GM12878 (cell line): ENCODE results near the gene POU6F2. TPM values are rescaled to one million over a fixed set of nuclear protein-coding genes. Genes with fewer than 3 reads are reported as not detected.

ENCODE experiments used
- BCL11A ChIP-seq: IDR thresholded peaks from 2 replicates; pipeline ENCODE4 v1.6.1; 2011; ENCODE audit warnings: low read depth, low read length
- CHD1 ChIP-seq: IDR thresholded peaks from 2 replicates; pipeline ENCODE4 v1.6.1; 2012; ENCODE audit warnings: low read depth, low read length, improper control_type of control experiment
- CTCF ChIP-seq, 3 experiments: IDR thresholded peaks in 2 of 3; conservative IDR thresholded peaks in 1 of 3; 2 replicates each; pipeline ENCODE4 v1.5.1; 2011; ENCODE audit warnings: low read depth in 3 of 3, low read length in 3 of 3, mild to moderate bottlenecking in 3 of 3, control low read depth in 2 of 3, moderate library complexity in 2 of 3, inconsistent platforms in 1 of 3, mixed read lengths in 1 of 3; ENCODE audit not compliant: control insufficient read depth in 2 of 3, insufficient read depth in 1 of 3; ENCODE audit errors: extremely low read depth in 1 of 3
- MAX ChIP-seq: IDR thresholded peaks from 2 replicates; pipeline ENCODE4 v1.6.1; 2012; ENCODE audit warnings: low read depth, low read length, improper control_type of control experiment
- MYB ChIP-seq: fragments of 150-350 bp; IDR thresholded peaks from 2 replicates; pipeline ENCODE4 v1.6.1; 2014; ENCODE audit warnings: mild to moderate bottlenecking, low read depth, low read length, borderline replicate concordance
- NBN ChIP-seq: fragments of 450-650 bp; IDR thresholded peaks from 2 replicates; pipeline ENCODE4 v1.6.1; 2016
- REST ChIP-seq: IDR thresholded peaks from 2 replicates; pipeline ENCODE4 v1.6.1; 2012; ENCODE audit warnings: mild to moderate bottlenecking, low read depth, low read length
- YBX1 ChIP-seq: fragments of 450-650 bp; IDR thresholded peaks from 2 replicates; pipeline ENCODE4 v1.6.1; 2016; ENCODE audit warnings: antibody characterized with exemption
- polyA plus RNA-seq, 11 experiments: library from polyadenylated mRNA; depleted of rRNA in 4 of 11; unstranded in 6 of 11; stranded (reverse) in 5 of 11; fragments of >200 nt; fragmentation: Nextera tagmentation in 4 of 11; fragmentation: Illumina TruSeq in 1 of 11; extraction: Ambion mirVana in 4 of 11; extraction: Trizol in 1 of 11; gene quantifications; 1 replicate in 1 of 11; 2 replicates in 10 of 11; pipeline versions ENCODE4 v1.2.1 to v1.2.3, GENCODE V29; 2011 to 2016; ENCODE audit warnings: inconsistent platforms in 2 of 11, missing spikeins in 2 of 11, low read depth in 1 of 11
- total RNA-seq, 4 experiments: library from RNA; depleted of rRNA in 3 of 4; stranded (reverse); fragments of >200 nt in 3 of 4; fragmentation: Illumina TruSeq in 1 of 4; extraction: Trizol in 1 of 4; gene quantifications; 2 replicates each; pipeline versions ENCODE4 v1.2.1 to v1.2.3, GENCODE V29; 2013 to 2021
- TF ChIP-seq, protein P1 (sequence below): IDR thresholded peaks from 2 replicates; pipeline ENCODE4 v1.6.1; 2012; ENCODE audit warnings: low read length, inconsistent platforms

Gene POU6F2
- total and polyA plus RNA-seq, 10 of the 15 experiments (the other 5 are each of a cell fraction or from before 2014, with no cell fraction given) = 0.10 TPM; not detected in 9

- TF ChIP-seq CTCF (IDR thresholded peaks at IDR 0.05 in 2 of 3, conservative IDR thresholded peaks at IDR 0.05 in 1 of 3; ENCODE audit: control insufficient read depth in 2 of 3, extremely low read depth in 1 of 3, insufficient read depth in 1 of 3, low read depth in 3 of 3, low read length in 3 of 3) = no peak
- TF ChIP-seq BCL11A = no peak
- no peak for TF ChIP-seq NBN
- TF ChIP-seq REST = no peak
- TF ChIP-seq CHD1 = no peak
- TF ChIP-seq MAX = no peak
- no peak for TF ChIP-seq MYB
- no peak for TF ChIP-seq YBX1
- TF ChIP-seq, protein P1, sequence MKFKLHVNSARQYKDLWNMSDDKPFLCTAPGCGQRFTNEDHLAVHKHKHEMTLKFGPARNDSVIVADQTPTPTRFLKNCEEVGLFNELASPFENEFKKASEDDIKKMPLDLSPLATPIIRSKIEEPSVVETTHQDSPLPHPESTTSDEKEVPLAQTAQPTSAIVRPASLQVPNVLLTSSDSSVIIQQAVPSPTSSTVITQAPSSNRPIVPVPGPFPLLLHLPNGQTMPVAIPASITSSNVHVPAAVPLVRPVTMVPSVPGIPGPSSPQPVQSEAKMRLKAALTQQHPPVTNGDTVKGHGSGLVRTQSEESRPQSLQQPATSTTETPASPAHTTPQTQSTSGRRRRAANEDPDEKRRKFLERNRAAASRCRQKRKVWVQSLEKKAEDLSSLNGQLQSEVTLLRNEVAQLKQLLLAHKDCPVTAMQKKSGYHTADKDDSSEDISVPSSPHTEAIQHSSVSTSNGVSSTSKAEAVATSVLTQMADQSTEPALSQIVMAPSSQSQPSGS = no peak
- TF ChIP-seq, all 136 proteins: peak for 0
These were observed 272.0 kb downstream of the POU6F2 start (continued) for GRCh38 chr7:39249635-39250152.
